MM.1S (cell line): ENCODE data around the gene PATJ.

ENCODE experiments used
- CTCF ChIP-seq: fragments of 300-600 bp; sonication (generic); IDR thresholded peaks from 2 replicates; pipeline ENCODE4 v1.5.1; 2016; ENCODE audit warnings: antibody characterized with exemption, low read length, mixed read lengths
- EZH2 ChIP-seq: fragments of 300-600 bp; sonication (generic); optimal IDR thresholded peaks from 2 replicates; pipeline ENCODE3; 2017; ENCODE audit warnings: low read depth, mild to moderate bottlenecking, antibody characterized with exemption, low read length, mixed read lengths
- EZH2phosphoT487 ChIP-seq: fragments of 300-600 bp; sonication (generic); IDR thresholded peaks from 2 replicates; pipeline ENCODE4 v1.6.1; 2018; ENCODE audit warnings: antibody characterized with exemption, low read length

- TF ChIP-seq CTCF (no peak), EZH2 (no peak), EZH2phosphoT487 (no peak)
Measured at GRCh38 chr1:62128745-62129144, 386.5 kb downstream of the PATJ start.
